ENCODE data around the gene SUPT3H.

SUPT3H gene

GRCh38 chr6:45328523-45328922 is 49.2 kb downstream of the SUPT3H start:
- H3K4me3 ChIP-seq (ENCODE audit: low read depth, low read length) = no peak overlapping the region
- TF ChIP-seq MAX (IDR thresholded peaks at IDR 0.05; ENCODE audit: low read depth, low read length) (no peak), POLR2A (IDR thresholded peaks at IDR 0.05; ENCODE audit: extremely low read depth, insufficient read length) (no peak), MYC (IDR thresholded peaks at IDR 0.05; ENCODE audit: low read depth, low read length) (no peak), CTCF (IDR thresholded peaks at IDR 0.05; ENCODE audit: low read depth, low read length) (no peak)
- DNase-seq (ENCODE audit: low read depth) = no peak

GRCh38 chr6:45327956-45328522 is 49.7 kb downstream of the SUPT3H start, which contains the start of gene RUNX2:
Gene RUNX2, plus strand, starts transcription at chr6:45328330. Its CDS starts 397 bp downstream, at chr6:45328727.
- TF ChIP-seq MYC (IDR thresholded peaks at IDR 0.05; ENCODE audit: low read depth, low read length) = no peak
- no peak for TF ChIP-seq MAX (IDR thresholded peaks at IDR 0.05; ENCODE audit: low read depth, low read length)
- TF ChIP-seq POLR2A (IDR thresholded peaks at IDR 0.05; ENCODE audit: extremely low read depth, insufficient read length) = no peak
- no peak for TF ChIP-seq CTCF (IDR thresholded peaks at IDR 0.05; ENCODE audit: low read depth, low read length)
- no peak within 1 kb of the TSS for H3K4me3 ChIP-seq (ENCODE audit: low read depth, low read length)
- peak; percentile 17 for DNase-seq (ENCODE audit: low read depth)

GRCh38 chr6:45326698-45327417 is 50.9 kb downstream of the SUPT3H start:
- DNase-seq (ENCODE audit: low read depth) = no peak
- no peak for TF ChIP-seq MYC (IDR thresholded peaks at IDR 0.05; ENCODE audit: low read depth, low read length)
- no peak for TF ChIP-seq MAX (IDR thresholded peaks at IDR 0.05; ENCODE audit: low read depth, low read length)
- no peak for TF ChIP-seq CTCF (IDR thresholded peaks at IDR 0.05; ENCODE audit: low read depth, low read length)
- TF ChIP-seq POLR2A (IDR thresholded peaks at IDR 0.05; ENCODE audit: extremely low read depth, insufficient read length) = no peak
- no peak overlapping the region for H3K4me3 ChIP-seq (ENCODE audit: low read depth, low read length)

- TF ChIP-seq CTCF (IDR thresholded peaks at IDR 0.05; ENCODE audit: low read depth, low read length) (no peak), POLR2A (IDR thresholded peaks at IDR 0.05; ENCODE audit: extremely low read depth, insufficient read length) (no peak), MAX (IDR thresholded peaks at IDR 0.05; ENCODE audit: low read depth, low read length) (no peak), MYC (IDR thresholded peaks at IDR 0.05; ENCODE audit: low read depth, low read length) (no peak)
- no peak for DNase-seq (ENCODE audit: low read depth)
- no peak overlapping the region for H3K4me3 ChIP-seq (ENCODE audit: low read depth, low read length)
Measured at GRCh38 chr6:45323656-45324224, 54.0 kb downstream of the SUPT3H start.

- no peak overlapping the region for H3K4me3 ChIP-seq (ENCODE audit: low read depth, low read length)
- no peak for DNase-seq (ENCODE audit: low read depth)
- no peak for TF ChIP-seq CTCF (IDR thresholded peaks at IDR 0.05; ENCODE audit: low read depth, low read length)
Measured at GRCh38 chr6:45320349-45320748, 57.4 kb downstream of the SUPT3H start.
